AG10803 (cell line): ENCODE results near the gene ZFHX2.

Experiments
- DNase-seq: peaks from one replicate; pipeline ENCODE4 v3.0.0; 2010; ENCODE audit warnings: low read depth
- H3K4me3 ChIP-seq: 2 replicates; pipeline ENCODE4 v1.5.1; 2011; ENCODE audit warnings: mild to moderate bottlenecking, low read length, control low read depth
- CTCF ChIP-seq: conservative IDR thresholded peaks from 2 replicates; pipeline ENCODE4 v1.5.1; 2011; ENCODE audit warnings: mild to moderate bottlenecking, low read length, control low read depth, inconsistent platforms

Gene ZFHX2

GRCh38 chr14:23562822-23563472 is 11.4 kb upstream of the ZFHX2 start:
- DNase-seq, result peak; percentile 62
- peak; percentile 96 for TF ChIP-seq CTCF
- H3K4me3 ChIP-seq, result no peak overlapping the region

- H3K4me3 ChIP-seq, result no peak overlapping the region
These were observed 10.6 kb upstream of the ZFHX2 start for GRCh38 chr14:23561873-23562821.

GRCh38 chr14:23561259-23561658 is 9.7 kb upstream of the ZFHX2 start:
- no peak for DNase-seq
- TF ChIP-seq CTCF, result no peak
- no peak overlapping the region for H3K4me3 ChIP-seq

More at GRCh38 chr14:23561873-23562821, 10.6 kb upstream of the ZFHX2 start:
- TF ChIP-seq CTCF, result no peak; the same call in 1 of the 2 replicates
- DNase-seq, result no peak

- H3K4me3 ChIP-seq, result no peak overlapping the region
- DNase-seq, result no peak
- TF ChIP-seq CTCF, result no peak
These were observed 8.5 kb upstream of the ZFHX2 start for GRCh38 chr14:23559926-23560520.

GRCh38 chr14:23559010-23559925 is 7.7 kb upstream of the ZFHX2 start:
- H3K4me3 ChIP-seq, result no peak overlapping the region
- DNase-seq, result peak; percentile 56

More at GRCh38 chr14:23559010-23559925, 7.7 kb upstream of the ZFHX2 start:
- TF ChIP-seq CTCF, result peak; percentile 88
